ENCODE results near the gene NDUFA12. TPM values are rescaled to one million over a fixed set of nuclear protein-coding genes. Genes with fewer than 3 reads are reported as not detected.

Gene NDUFA12
- total and polyA plus RNA-seq, 2 of the 4 experiments (the other 2 are of a cell fraction): 116 to 135 TPM

GRCh38 chr12:94952325-94952724 lies 51.2 kb downstream of the NDUFA12 start:
- BruUV-seq (replicated peaks): no TSS peak
- Histone ChIP-seq H2AK9ac (replicated peaks; ENCODE audit: low read depth, low read length, poor library complexity) (no peak overlapping the region), H3K14ac (replicated peaks; ENCODE audit: low read depth, low read length) (no peak overlapping the region), H3K9me1 (ENCODE audit: insufficient read depth, low read length) (no peaks in the 10 kb centered on the region), H2BK5ac (ENCODE audit: low read depth, low read length, poor library complexity, severe bottlenecking) (no peak overlapping the region), H3K18ac (ENCODE audit: low read depth, low read length) (no peak overlapping the region), H2BK15ac (ENCODE audit: low read depth, low read length) (no peak overlapping the region), H3K4me1 (ENCODE audit: control insufficient read depth, insufficient read depth, low read length) (no peaks in the 10 kb centered on the region), H2BK120ac (ENCODE audit: low read depth, low read length) (no peak overlapping the region), H3K23ac (ENCODE audit: low read depth, low read length) (no peak overlapping the region), H4K5ac (ENCODE audit: low read depth, low read length) (no peak overlapping the region), H4K91ac (ENCODE audit: insufficient read depth, low read depth, low read length) (no peak overlapping the region), H2AK5ac (ENCODE audit: low read depth, low read length) (no peak overlapping the region), H3K4ac (ENCODE audit: low read depth, low read length) (no peak overlapping the region), H4K20me1 (ENCODE audit: insufficient read depth, low read length) (no peaks in the 10 kb centered on the region), H2AFZ (replicated peaks; ENCODE audit: low read length, poor library complexity) (no peak overlapping the region), H3K56ac (ENCODE audit: extremely low read depth, insufficient read depth, low read length) (no peak overlapping the region), H3K36me3 (ENCODE audit: control insufficient read depth, insufficient read depth, low read length) (no peaks in the 10 kb centered on the region), H3K27me3 (ENCODE audit: control insufficient read depth, insufficient read depth, low read length) (peaks cover 18% of the 10 kb centered on the region), H2BK20ac (ENCODE audit: low read depth, low read length) (no peak overlapping the region), H3K4me2 (ENCODE audit: low read depth, low read length) (no peak overlapping the region), H3K79me1 (ENCODE audit: low read depth in 1 of 2, low read length in 2 of 2) (no peaks in the 10 kb centered on the region), H3K27ac (ENCODE audit: insufficient read depth, low read length) (no peak overlapping the region), H3K9ac (ENCODE audit: low read depth, low read length) (no peak overlapping the region), H4K8ac (ENCODE audit: low read depth in 2 of 2, low read length in 2 of 2) (no peak overlapping the region), H3K4me3 (ENCODE audit: insufficient read depth, low read depth, low read length) (no peak overlapping the region), H3K9me3 (ENCODE audit: control insufficient read depth, insufficient read depth, low read length) (no peaks in the 10 kb centered on the region; the same call in 1 of the 2 replicates)
- in situ Hi-C loops (cut with MboI; ENCODE audit: low sequenced_read_pairs) (no loop called here), intact Hi-C loops (cut with micrococcal nuclease) (no loop called here), dilution Hi-C loops (cut with HindIII; ENCODE audit: low sequenced_read_pairs, unreplicated experiment) (no loop called here)
- DNase-seq (no peak), ATAC-seq (ENCODE audit: low read depth) (no peak)
- ChIA-PET POLR2A (ENCODE audit: unreplicated experiment) (no interaction called here), CTCF (no interaction called here)
- WGBS, 2 experiments (ENCODE audit: extremely low coverage in 2 of 2, insufficient read length in 1 of 2): no CpG with 5 or more reads among the region's 2 CpGs
- TF ChIP-seq RAD21 (IDR thresholded peaks at IDR 0.05; ENCODE audit: low read length): no peak
- no peak for TF ChIP-seq SMC3 (IDR thresholded peaks at IDR 0.05; ENCODE audit: low read depth, low read length)
- TF ChIP-seq CTCF (conservative IDR thresholded peaks at IDR 0.05; ENCODE audit: low read depth, low read length): no peak
